Activated naive CD8-positive, alpha-beta T cell treated with anti-CD3 and anti-CD28 coated beads, Interleukin-2, amount 50 U/mL, for 24 hours (primary cell): ENCODE measurements around the gene DDR1.
"Not testable (repeated sequence)": the region's sequence is repeated elsewhere in the genome, so short reads cannot be mapped to it uniquely, and the experiment has no call there.

Experiments used
- ATAC-seq: fragments of 150-1000 bp; cut with Tn5 transposase; one replicate; pipeline ENCODE4 v1.10.0; 2021
- DNase-seq: peaks from one replicate; pipeline ENCODE4 v3.0.0; 2021
- H3K27ac Mint-ChIP-seq: one replicate; pipeline ENCODE4 v1.8.0; 2021; ENCODE audit warnings: mild to moderate bottlenecking, mixed read lengths
- H3K27me3 Mint-ChIP-seq: one replicate; pipeline ENCODE4 v1.8.0; 2021; ENCODE audit warnings: mixed read lengths
- H3K36me3 Mint-ChIP-seq: one replicate; pipeline ENCODE4 v1.8.0; 2021; ENCODE audit warnings: low read depth, mixed read lengths
- H3K4me1 Mint-ChIP-seq: one replicate; pipeline ENCODE4 v1.8.0; 2021; ENCODE audit warnings: mixed read lengths
- H3K4me3 Mint-ChIP-seq: one replicate; pipeline ENCODE4 v1.8.0; 2021; ENCODE audit warnings: mild to moderate bottlenecking, moderate library complexity, mixed read lengths
- H3K9me3 Mint-ChIP-seq: one replicate; pipeline ENCODE4 v1.8.0; 2021; ENCODE audit warnings: mixed read lengths

DDR1 gene

GRCh38 chr6:30891450-30891723 lies 7.1 kb downstream of the DDR1 start:
- Mint-ChIP-seq H3K4me1 (peaks cover 4% of the 10 kb centered on the region), H3K4me3 (no peak overlapping the region), H3K36me3 (peaks cover 3% of the 10 kb centered on the region), H3K27ac (no peak overlapping the region), H3K27me3 (no peaks in the 10 kb centered on the region), H3K9me3 (no peaks in the 10 kb centered on the region)
- no peak for DNase-seq
- no peak for ATAC-seq

- ATAC-seq (no peak), DNase-seq (no peak)
- Mint-ChIP-seq H3K27me3 (no peaks in the 10 kb centered on the region), H3K4me1 (no peaks in the 10 kb centered on the region), H3K4me3 (no peak overlapping the region), H3K36me3 (peaks cover 3% of the 10 kb centered on the region), H3K9me3 (no peaks in the 10 kb centered on the region), H3K27ac (no peak overlapping the region)
These were observed 7.7 kb downstream of the DDR1 start for GRCh38 chr6:30891816-30892538.

GRCh38 chr6:30893001-30893591 lies 8.8 kb downstream of the DDR1 start:
- H3K4me1 Mint-ChIP-seq = no peaks in the 10 kb centered on the region
- H3K4me3 Mint-ChIP-seq = no peak overlapping the region
- H3K9me3 Mint-ChIP-seq = no peaks in the 10 kb centered on the region
- DNase-seq (no peak), ATAC-seq (no peak)
- H3K36me3 Mint-ChIP-seq = peaks cover 3% of the 10 kb centered on the region
- H3K27ac Mint-ChIP-seq = no peak overlapping the region
- H3K27me3 Mint-ChIP-seq = no peaks in the 10 kb centered on the region

GRCh38 chr6:30893666-30894065 lies 9.3 kb downstream of the DDR1 start:
- Mint-ChIP-seq H3K4me1 (no peaks in the 10 kb centered on the region), H3K36me3 (peaks cover 3% of the 10 kb centered on the region), H3K27me3 (no peaks in the 10 kb centered on the region), H3K4me3 (no peak overlapping the region), H3K27ac (no peak overlapping the region), H3K9me3 (no peaks in the 10 kb centered on the region)
- DNase-seq (no peak), ATAC-seq (no peak)

GRCh38 chr6:30894381-30894780 lies 10.1 kb downstream of the DDR1 start:
- Mint-ChIP-seq H3K4me3 (no peak overlapping the region), H3K27me3 (no peaks in the 10 kb centered on the region), H3K36me3 (peaks cover 3% of the 10 kb centered on the region), H3K4me1 (no peaks in the 10 kb centered on the region), H3K27ac (no peak overlapping the region), H3K9me3 (no peaks in the 10 kb centered on the region)
- DNase-seq (no peak), ATAC-seq (no peak)

GRCh38 chr6:30894935-30895334 lies 10.6 kb downstream of the DDR1 start:
- no peaks in the 10 kb centered on the region for H3K4me1 Mint-ChIP-seq
- H3K4me3 Mint-ChIP-seq = no peak overlapping the region
- no peak overlapping the region for H3K27ac Mint-ChIP-seq
- H3K9me3 Mint-ChIP-seq = no peaks in the 10 kb centered on the region
- DNase-seq (no peak), ATAC-seq (no peak)
- peaks cover 3% of the 10 kb centered on the region for H3K36me3 Mint-ChIP-seq
- no peaks in the 10 kb centered on the region for H3K27me3 Mint-ChIP-seq

- DNase-seq (no peak), ATAC-seq (no peak)
- H3K27ac Mint-ChIP-seq = no peak overlapping the region
- H3K4me3 Mint-ChIP-seq = no peak overlapping the region
- H3K4me1 Mint-ChIP-seq = no peaks in the 10 kb centered on the region
- H3K36me3 Mint-ChIP-seq = peaks cover under 1% of the 10 kb centered on the region
- H3K9me3 Mint-ChIP-seq = no peaks in the 10 kb centered on the region
- no peaks in the 10 kb centered on the region for H3K27me3 Mint-ChIP-seq
These were observed 11.0 kb downstream of the DDR1 start for GRCh38 chr6:30895343-30895742.

GRCh38 chr6:30896541-30896940 lies 12.2 kb downstream of the DDR1 start:
- Mint-ChIP-seq H3K27ac (no peak overlapping the region), H3K4me1 (peaks cover 4% of the 10 kb centered on the region), H3K27me3 (no peaks in the 10 kb centered on the region), H3K4me3 (no peak overlapping the region), H3K36me3 (no peaks in the 10 kb centered on the region), H3K9me3 (no peaks in the 10 kb centered on the region)
- ATAC-seq (no peak), DNase-seq (no peak)

- DNase-seq (no peak), ATAC-seq (no peak)
- Mint-ChIP-seq H3K4me1 (peaks cover 11% of the 10 kb centered on the region), H3K9me3 (no peaks in the 10 kb centered on the region), H3K36me3 (no peaks in the 10 kb centered on the region), H3K27me3 (no peaks in the 10 kb centered on the region), H3K4me3 (no peak overlapping the region), H3K27ac (no peak overlapping the region)
These were observed 13.6 kb downstream of the DDR1 start for GRCh38 chr6:30897882-30898281.

GRCh38 chr6:30898750-30899360 lies 14.5 kb downstream of the DDR1 start:
- peaks cover 14% of the 10 kb centered on the region for H3K4me1 Mint-ChIP-seq
- H3K36me3 Mint-ChIP-seq = no peaks in the 10 kb centered on the region
- H3K4me3 Mint-ChIP-seq = no peak overlapping the region
- no peaks in the 10 kb centered on the region for H3K27me3 Mint-ChIP-seq
- no peaks in the 10 kb centered on the region for H3K9me3 Mint-ChIP-seq
- no peak overlapping the region for H3K27ac Mint-ChIP-seq
- DNase-seq (no peak), ATAC-seq (no peak)

GRCh38 chr6:30900863-30901417 lies 16.6 kb downstream of the DDR1 start:
- Mint-ChIP-seq H3K9me3 (no peaks in the 10 kb centered on the region), H3K36me3 (no peaks in the 10 kb centered on the region), H3K27ac (no peak overlapping the region), H3K27me3 (no peaks in the 10 kb centered on the region), H3K4me3 (no peak overlapping the region), H3K4me1 (peaks cover 14% of the 10 kb centered on the region)
- no peak for DNase-seq
- ATAC-seq = no peak

- no peak for ATAC-seq
- no peaks in the 10 kb centered on the region for H3K27me3 Mint-ChIP-seq
- H3K4me1 Mint-ChIP-seq = peaks cover 14% of the 10 kb centered on the region
- H3K27ac Mint-ChIP-seq = no peak overlapping the region
- no peaks in the 10 kb centered on the region for H3K9me3 Mint-ChIP-seq
- no peaks in the 10 kb centered on the region for H3K36me3 Mint-ChIP-seq
- no peak overlapping the region for H3K4me3 Mint-ChIP-seq
- DNase-seq = no peak
These were observed 17.1 kb downstream of the DDR1 start for GRCh38 chr6:30901436-30901835.

- H3K9me3 Mint-ChIP-seq, DNase-seq, ATAC-seq, H3K36me3 Mint-ChIP-seq, H3K27me3 Mint-ChIP-seq, H3K4me3 Mint-ChIP-seq, H3K27ac Mint-ChIP-seq: not testable (repeated sequence)
- peaks cover 15% of the 10 kb centered on the region for H3K4me1 Mint-ChIP-seq
These were observed 17.9 kb downstream of the DDR1 start for GRCh38 chr6:30902196-30902595.

- Mint-ChIP-seq H3K27ac (no peak overlapping the region), H3K27me3 (no peaks in the 10 kb centered on the region), H3K4me3 (no peak overlapping the region), H3K9me3 (no peaks in the 10 kb centered on the region), H3K36me3 (no peaks in the 10 kb centered on the region), H3K4me1 (peaks cover 17% of the 10 kb centered on the region)
- ATAC-seq (no peak), DNase-seq (no peak)
These were observed 18.4 kb downstream of the DDR1 start for GRCh38 chr6:30902709-30903108.

- H3K27me3 Mint-ChIP-seq = no peaks in the 10 kb centered on the region
- ATAC-seq = no peak
- H3K27ac Mint-ChIP-seq = no peak overlapping the region
These were observed 18.9 kb downstream of the DDR1 start for GRCh38 chr6:30903236-30903635.

More at GRCh38 chr6:30903236-30903635, 18.9 kb downstream of the DDR1 start:
- no peak for DNase-seq
- Mint-ChIP-seq H3K9me3 (no peaks in the 10 kb centered on the region), H3K36me3 (no peaks in the 10 kb centered on the region), H3K4me1 (peaks cover 20% of the 10 kb centered on the region), H3K4me3 (no peak overlapping the region)
